ENCODE data around the gene KRTAP10-12.

Gene KRTAP10-12

DNA sequence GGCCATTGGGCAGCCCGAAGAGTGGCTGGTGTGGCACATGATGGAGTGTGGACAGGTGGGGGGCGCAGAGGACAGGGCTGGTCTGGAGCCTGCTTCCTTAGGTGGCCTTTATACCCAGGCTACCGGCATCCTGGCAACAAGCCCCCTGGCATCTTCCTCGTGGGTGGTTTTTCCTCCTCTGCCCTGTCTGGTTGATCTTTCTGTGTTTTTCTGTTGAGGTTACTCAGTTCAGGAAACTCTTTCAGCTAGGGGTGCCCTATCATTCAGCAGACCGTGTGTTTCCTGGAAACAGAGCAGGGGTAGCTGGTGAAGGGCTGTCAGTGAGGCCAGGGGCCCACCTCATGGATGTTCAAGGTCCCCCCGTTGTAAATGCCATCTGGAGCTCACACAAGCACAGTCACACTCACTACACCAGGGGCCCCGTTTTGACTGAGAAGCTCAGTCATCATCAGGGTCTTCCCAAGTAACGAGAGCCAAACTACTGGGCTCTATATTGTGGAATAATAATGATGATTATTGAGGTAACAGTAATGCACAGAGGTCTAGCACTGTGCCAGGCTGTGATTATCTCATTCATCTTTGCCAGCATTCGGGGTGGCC lies 42.3 kb upstream of the KRTAP10-12 start, which contains the start of gene KRTAP12-4:
KRTAP12-4 (minus strand) TSS at position 84 of the 600 bp plus-strand sequence; CDS start at position 39, 45 bp downstream.
- H3K4me1 ChIP-seq (ENCODE audit: low read length), result no peaks in the 10 kb centered on the region
- H3K79me2 ChIP-seq (ENCODE audit: low read length), result no peaks in the 10 kb centered on the region
- H3K9me3 ChIP-seq (ENCODE audit: insufficient read depth, low read length), result no peaks in the 10 kb centered on the region
- TF ChIP-seq CTCF (IDR thresholded peaks at IDR 0.05; ENCODE audit: low read depth, low read length) (no peak), EZH2phosphoT487 (IDR thresholded peaks at IDR 0.05; ENCODE audit: low read depth) (no peak)
- no peaks in the 10 kb centered on the region for H3K36me3 ChIP-seq (replicated peaks; ENCODE audit: low read depth, low read length)
- no peak within 1 kb of the TSS for H3K27ac ChIP-seq (ENCODE audit: low read length)
- no peak within 1 kb of the TSS for H2AFZ ChIP-seq (ENCODE audit: low read depth, low read length)
- no peaks in the 10 kb centered on the region for H3K27me3 ChIP-seq (ENCODE audit: low read depth, low read length)
- H3K4me3 ChIP-seq (ENCODE audit: low read length), result no peak within 1 kb of the TSS
- no peak within 1 kb of the TSS for H3K4me2 ChIP-seq (ENCODE audit: low read length)
- no peaks in the 10 kb centered on the region for H4K20me1 ChIP-seq (ENCODE audit: insufficient read depth, low read length)
- H3K9ac ChIP-seq (ENCODE audit: low read length), result no peak within 1 kb of the TSS

DNA sequence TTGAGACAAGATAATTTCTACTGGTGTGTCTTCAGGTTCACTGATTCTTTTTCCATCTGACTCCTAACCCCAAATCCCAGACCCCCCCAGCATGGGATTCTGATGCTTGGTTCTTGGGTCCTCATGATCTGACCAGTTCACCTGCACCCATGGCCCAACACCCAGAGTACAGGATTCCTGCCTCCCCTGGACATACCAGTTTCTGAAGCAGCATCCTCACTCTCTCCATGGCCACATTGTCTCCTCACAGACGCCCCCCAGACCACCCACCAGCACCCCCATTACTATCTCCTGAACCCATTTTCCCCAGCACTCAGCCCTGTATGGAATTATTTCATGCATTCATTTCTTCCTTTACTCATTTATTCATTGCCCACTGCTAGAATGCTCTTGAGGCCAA lies 40.1 kb upstream of the KRTAP10-12 start:
- no peak overlapping the region for H3K4me3 ChIP-seq (ENCODE audit: low read length)
- H3K79me2 ChIP-seq (ENCODE audit: low read length), result no peaks in the 10 kb centered on the region
- H3K9me3 ChIP-seq (ENCODE audit: insufficient read depth, low read length), result no peaks in the 10 kb centered on the region
- no peaks in the 10 kb centered on the region for H4K20me1 ChIP-seq (ENCODE audit: insufficient read depth, low read length)
- H3K27ac ChIP-seq (ENCODE audit: low read length), result no peak overlapping the region
- no peak overlapping the region for H2AFZ ChIP-seq (ENCODE audit: low read depth, low read length)
- TF ChIP-seq EZH2phosphoT487 (IDR thresholded peaks at IDR 0.05; ENCODE audit: low read depth) (no peak), CTCF (IDR thresholded peaks at IDR 0.05; ENCODE audit: low read depth, low read length) (no peak)
- H3K9ac ChIP-seq (ENCODE audit: low read length), result no peak overlapping the region
- no peak overlapping the region for H3K4me2 ChIP-seq (ENCODE audit: low read length)
- no peaks in the 10 kb centered on the region for H3K4me1 ChIP-seq (ENCODE audit: low read length)
- no peaks in the 10 kb centered on the region for H3K36me3 ChIP-seq (replicated peaks; ENCODE audit: low read depth, low read length)
- no peaks in the 10 kb centered on the region for H3K27me3 ChIP-seq (ENCODE audit: low read depth, low read length)

GRCh38 chr21:44657635-44658540 lies 39.1 kb upstream of the KRTAP10-12 start, which contains the start of gene KRTAP12-3:
Gene KRTAP12-3 (plus strand): TSS chr21:44657932. CDS start chr21:44657980, 48 bp downstream.
- no peak within 1 kb of the TSS for H3K4me3 ChIP-seq (ENCODE audit: low read length)
- H3K79me2 ChIP-seq (ENCODE audit: low read length), result no peaks in the 10 kb centered on the region
- TF ChIP-seq CTCF (IDR thresholded peaks at IDR 0.05; ENCODE audit: low read depth, low read length) (no peak), EZH2phosphoT487 (IDR thresholded peaks at IDR 0.05; ENCODE audit: low read depth) (no peak)
- H3K9ac ChIP-seq (ENCODE audit: low read length), result no peak within 1 kb of the TSS
- H2AFZ ChIP-seq (ENCODE audit: low read depth, low read length), result no peak within 1 kb of the TSS
- no peak within 1 kb of the TSS for H3K27ac ChIP-seq (ENCODE audit: low read length)
- no peaks in the 10 kb centered on the region for H3K4me1 ChIP-seq (ENCODE audit: low read length)
- H3K36me3 ChIP-seq (replicated peaks; ENCODE audit: low read depth, low read length), result no peaks in the 10 kb centered on the region
- H3K27me3 ChIP-seq (ENCODE audit: low read depth, low read length), result no peaks in the 10 kb centered on the region
- no peaks in the 10 kb centered on the region for H3K9me3 ChIP-seq (ENCODE audit: insufficient read depth, low read length)
- H3K4me2 ChIP-seq (ENCODE audit: low read length), result no peak within 1 kb of the TSS
- H4K20me1 ChIP-seq (ENCODE audit: insufficient read depth, low read length), result no peaks in the 10 kb centered on the region

DNA sequence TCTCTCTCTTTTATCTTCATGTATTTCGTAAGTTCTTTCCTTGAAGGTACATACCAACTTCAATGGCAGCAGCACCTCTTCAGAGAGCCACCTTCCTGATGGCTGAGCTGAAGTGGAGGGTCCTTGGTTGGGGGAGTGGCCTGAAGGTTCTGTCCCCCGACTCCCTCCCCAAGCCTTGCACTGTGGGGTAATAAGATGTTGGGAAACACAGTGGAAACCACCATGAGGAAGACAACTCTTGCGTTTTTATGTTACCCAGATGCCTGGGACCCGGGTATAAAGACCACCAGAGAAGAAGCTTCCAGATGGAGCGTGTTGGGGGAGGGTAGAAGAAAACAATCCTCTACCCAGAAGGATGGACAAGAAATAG lies 38.4 kb upstream of the KRTAP10-12 start:
- H3K9ac ChIP-seq (ENCODE audit: low read length), result no peak overlapping the region
- no peaks in the 10 kb centered on the region for H3K9me3 ChIP-seq (ENCODE audit: insufficient read depth, low read length)
- no peaks in the 10 kb centered on the region for H3K79me2 ChIP-seq (ENCODE audit: low read length)
- H3K27me3 ChIP-seq (ENCODE audit: low read depth, low read length), result no peaks in the 10 kb centered on the region
- H3K4me3 ChIP-seq (ENCODE audit: low read length), result no peak overlapping the region
- no peak overlapping the region for H3K4me2 ChIP-seq (ENCODE audit: low read length)
- H3K4me1 ChIP-seq (ENCODE audit: low read length), result no peaks in the 10 kb centered on the region
- no peaks in the 10 kb centered on the region for H4K20me1 ChIP-seq (ENCODE audit: insufficient read depth, low read length)
- H3K27ac ChIP-seq (ENCODE audit: low read length), result no peak overlapping the region
- no peaks in the 10 kb centered on the region for H3K36me3 ChIP-seq (replicated peaks; ENCODE audit: low read depth, low read length)
- H2AFZ ChIP-seq (ENCODE audit: low read depth, low read length), result no peak overlapping the region
- TF ChIP-seq CTCF (IDR thresholded peaks at IDR 0.05; ENCODE audit: low read depth, low read length) (no peak), EZH2phosphoT487 (IDR thresholded peaks at IDR 0.05; ENCODE audit: low read depth) (no peak)
